K562 (cell line): ENCODE results near the gene FKBP7. TPM values are rescaled to one million over a fixed set of nuclear protein-coding genes. Genes with fewer than 3 reads are reported as not detected.
A peak's percentile ranks its signal among the peaks of the same experiment; 100 is the strongest.

Experiments
- CC2D1A ChIP-seq: fragments of 450-650 bp; IDR thresholded peaks from 2 replicates; pipeline ENCODE4 v1.6.1; 2017; ENCODE audit warnings: mild to moderate bottlenecking
- CCNT2 ChIP-seq: IDR thresholded peaks from 2 replicates; pipeline ENCODE4 v1.6.1; 2011; ENCODE audit warnings: borderline replicate concordance, low read depth, mild to moderate bottlenecking, moderate library complexity, mixed read lengths, low read length; ENCODE audit not compliant: insufficient read length; ENCODE audit errors: extremely low read depth
- DLX4 ChIP-seq: fragments of 250-450 bp; sonication (Bioruptor Pico); IDR thresholded peaks from 2 replicates; pipeline ENCODE4 v1.6.1; 2021; ENCODE audit warnings: mild to moderate bottlenecking
- FOXP1 ChIP-seq: sonication (generic); formaldehyde crosslinking; IDR thresholded peaks from 2 replicates; pipeline ENCODE4 v1.8.0; 2022; ENCODE audit warnings: mild to moderate bottlenecking, missing genetic modification reagents
- HMBOX1 ChIP-seq: sonication (generic); IDR thresholded peaks from 2 replicates; pipeline ENCODE4 v1.6.1; 2016
- KDM5B ChIP-seq: fragments of 200-600 bp; sonication (generic); IDR thresholded peaks from 2 replicates; pipeline ENCODE4 v1.6.1; 2012; ENCODE audit warnings: low read depth, mild to moderate bottlenecking, moderate library complexity, low read length, control low read depth, inconsistent platforms; ENCODE audit not compliant: insufficient replicate concordance
- LEF1 ChIP-seq: fragments of 450-650 bp; IDR thresholded peaks from 2 replicates; pipeline ENCODE4 v1.6.1; 2016; ENCODE audit warnings: mild to moderate bottlenecking
- MAFG ChIP-seq: fragments of 450-650 bp; conservative IDR thresholded peaks from 2 replicates; pipeline ENCODE4 v1.6.1; 2016; ENCODE audit warnings: missing genetic modification characterization, missing compliant biosample characterization
- MCM5 ChIP-seq: fragments of 450-650 bp; IDR thresholded peaks from 2 replicates; pipeline ENCODE4 v1.6.1; 2016; ENCODE audit warnings: low read depth
- MTA1 ChIP-seq: fragments of 450-650 bp; IDR thresholded peaks from 2 replicates; pipeline ENCODE4 v1.6.1; 2017; ENCODE audit warnings: borderline replicate concordance
- MTA3 ChIP-seq: fragments of 450-650 bp; formaldehyde crosslinking; IDR thresholded peaks from 2 replicates; pipeline ENCODE4 v1.6.1; 2017; ENCODE audit warnings: mild to moderate bottlenecking, borderline replicate concordance
- NCOA1 ChIP-seq: fragments of 450-650 bp; IDR thresholded peaks from 2 replicates; pipeline ENCODE4 v1.6.1; 2016; ENCODE audit warnings: low read depth
- NR1H2 ChIP-seq: sonication (generic); formaldehyde crosslinking; IDR thresholded peaks from 2 replicates; pipeline ENCODE4 v1.4.0; 2020; ENCODE audit warnings: mild to moderate bottlenecking, missing genetic modification reagents
- RCOR1 ChIP-seq, 2 experiments: IDR thresholded peaks; 2 replicates each; pipeline ENCODE4 v1.6.1; 2012; ENCODE audit warnings: low read depth in 2 of 2, low read length in 2 of 2, borderline replicate concordance in 1 of 2, improper control_type of control experiment in 1 of 2
- RNF219 ChIP-seq: fragments of 250-450 bp; sonication (Bioruptor Pico); IDR thresholded peaks from 2 replicates; pipeline ENCODE4 v1.5.0; 2022; ENCODE audit warnings: mild to moderate bottlenecking
- SETDB1 ChIP-seq: IDR thresholded peaks from one replicate; pipeline ENCODE4 v1.6.1; 2012; ENCODE audit warnings: low read length, control low read depth, inconsistent platforms
- SMAD1 ChIP-seq: fragments of 150-350 bp; IDR thresholded peaks from 2 replicates; pipeline ENCODE4 v1.6.1; 2014; ENCODE audit warnings: low read length, low read depth; ENCODE audit not compliant: partially characterized antibody
- SPI1 ChIP-seq: IDR thresholded peaks from 2 replicates; pipeline ENCODE4 v1.6.1; 2011; ENCODE audit warnings: low read depth, low read length, control low read depth, borderline replicate concordance
- SRF ChIP-seq, 2 experiments: fragments of 250-450, 450-650 bp in 1 of 2; sonication (Bioruptor Pico) in 1 of 2; sonication (generic) in 1 of 2; formaldehyde crosslinking; IDR thresholded peaks; 2 replicates each; pipeline versions ENCODE4 v1.5.0 to v1.5.1; 2020 to 2022; ENCODE audit warnings: mild to moderate bottlenecking in 1 of 2, missing genetic modification reagents in 1 of 2
- THAP12 ChIP-seq: fragments of 250-450 bp; sonication (Bioruptor Pico); IDR thresholded peaks from 2 replicates; pipeline ENCODE4 v1.9.0; 2021; ENCODE audit warnings: mild to moderate bottlenecking, inconsistent platforms
- ZNF146 ChIP-seq: IDR thresholded peaks from one replicate; pipeline ENCODE4 v1.6.1; 2018; ENCODE audit warnings: missing compliant biosample characterization; ENCODE audit not compliant: unreplicated experiment
- ZNF77 ChIP-seq: fragments of 250-450 bp; sonication (Bioruptor Pico); IDR thresholded peaks from 2 replicates; pipeline ENCODE4 v1.5.0; 2020
- polyA plus RNA-seq, 8 experiments: library from polyadenylated mRNA; depleted of rRNA in 4 of 8; stranded (reverse) in 5 of 8; unstranded in 3 of 8; fragments of >200 nt; fragmentation: Nextera tagmentation in 2 of 8; fragmentation: Illumina TruSeq in 1 of 8; extraction: Ambion mirVana in 2 of 8; extraction: Trizol in 1 of 8; gene quantifications; 2 replicates each; pipeline versions ENCODE4 v1.2.1 to v1.2.3, GENCODE V29; 2011 to 2014; ENCODE audit warnings: inconsistent platforms in 1 of 8, missing spikeins in 1 of 8
- total RNA-seq, 7 experiments: library from RNA; depleted of rRNA in 6 of 7; stranded (reverse); fragments of >200 nt in 6 of 7; fragmentation: Illumina TruSeq in 2 of 7; extraction: Trizol in 2 of 7; gene quantifications; 2 replicates each; pipeline versions ENCODE4 v1.2.1 to v1.2.3, GENCODE V29; 2011 to 2021; ENCODE audit warnings: low replicate concordance in 1 of 7
- TF ChIP-seq, protein P1 (sequence below): fragments of 450-650 bp; IDR thresholded peaks from 2 replicates; pipeline ENCODE4 v1.6.1; 2017; ENCODE audit warnings: mild to moderate bottlenecking, moderate library complexity

FKBP7 gene
- total and polyA plus RNA-seq, 9 of the 15 experiments (the other 6 are each of a cell fraction or from before 2014, with no cell fraction given), result 6.1 to 23.2 (median 19.0) TPM

- TF ChIP-seq SPI1 (0 out of 2 replicates have a peak, but pooled peaks have one; percentile 22), THAP12 (CRISPR knock-in tag) (no peak), LEF1 (0 out of 2 replicates have a peak, but pooled peaks have one; percentile 32), DLX4 (CRISPR knock-in tag) (0 out of 2 replicates have a peak, but pooled peaks have one; percentile 39), MAFG (tag) (peak; percentile 69), MTA3 (peak; percentile 74), CCNT2 (peak; percentile 43), CC2D1A (no peak), MTA1 (peak; percentile 21; the same call in 1 of the 2 replicates), SETDB1 (no peak), SMAD1 (no peak), NCOA1 (no peak), ZNF146 (no peak), MCM5 (no peak), RNF219 (CRISPR knock-in tag) (no peak), NR1H2 (CRISPR knock-in tag) (no peak), FOXP1 (CRISPR knock-in tag) (no peak), SRF (CRISPR knock-in tag; IDR thresholded peaks at IDR 0.05) (no peak), ZNF77 (CRISPR knock-in tag) (no peak), KDM5B (no peak), HMBOX1 (peak; percentile 61; the same call in 1 of the 2 replicates), RCOR1 (IDR thresholded peaks at IDR 0.05; ENCODE audit: borderline replicate concordance in 1 of 2, low read depth in 2 of 2, low read length in 2 of 2) (peak in 1 of 2 experiments; percentile 84; a peak in 2 of 4 replicates)
- TF ChIP-seq, protein P1, sequence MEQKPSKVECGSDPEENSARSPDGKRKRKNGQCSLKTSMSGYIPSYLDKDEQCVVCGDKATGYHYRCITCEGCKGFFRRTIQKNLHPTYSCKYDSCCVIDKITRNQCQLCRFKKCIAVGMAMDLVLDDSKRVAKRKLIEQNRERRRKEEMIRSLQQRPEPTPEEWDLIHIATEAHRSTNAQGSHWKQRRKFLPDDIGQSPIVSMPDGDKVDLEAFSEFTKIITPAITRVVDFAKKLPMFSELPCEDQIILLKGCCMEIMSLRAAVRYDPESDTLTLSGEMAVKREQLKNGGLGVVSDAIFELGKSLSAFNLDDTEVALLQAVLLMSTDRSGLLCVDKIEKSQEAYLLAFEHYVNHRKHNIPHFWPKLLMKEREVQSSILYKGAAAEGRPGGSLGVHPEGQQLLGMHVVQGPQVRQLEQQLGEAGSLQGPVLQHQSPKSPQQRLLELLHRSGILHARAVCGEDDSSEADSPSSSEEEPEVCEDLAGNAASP, result no peak
Observed at GRCh38 chr2:178428396-178428806, 50.0 kb downstream of the FKBP7 start (continued).
